ENCODE measurements around the gene ADRA2B. TPM values are rescaled to one million over a fixed set of nuclear protein-coding genes. Genes with fewer than 3 reads are reported as not detected.

The ADRA2B gene
- total RNA-seq, 1 donor = under 0.01 TPM

- H3K27me3 ChIP-seq (ENCODE audit: insufficient read depth, low read length) = peaks cover 13% of the 10 kb centered on the region
- no peaks in the 10 kb centered on the region for H3K4me1 ChIP-seq (ENCODE audit: insufficient read depth, low read length)
- no peak overlapping the region for H2AFZ ChIP-seq (ENCODE audit: low read length)
- H3K4me2 ChIP-seq (ENCODE audit: insufficient read depth, low read length) = no peak overlapping the region
- no peaks in the 10 kb centered on the region for H3K36me3 ChIP-seq (ENCODE audit: insufficient read depth, low read length)
- no peaks in the 10 kb centered on the region for H4K20me1 ChIP-seq (ENCODE audit: insufficient read depth, low read length)
- DNase-seq (ENCODE audit: insufficient read length, low spot score, missing footprints) = no peak
- H3K9me3 ChIP-seq (ENCODE audit: low read depth, low read length) = no peaks in the 10 kb centered on the region
- H3K4me3 ChIP-seq (ENCODE audit: insufficient read depth, low read length) = no peak overlapping the region
- H3K79me2 ChIP-seq (ENCODE audit: insufficient read depth, low read length) = no peaks in the 10 kb centered on the region
- H3K27ac ChIP-seq (ENCODE audit: low read depth, low read length) = no peak overlapping the region
- no peak for TF ChIP-seq CTCF (IDR thresholded peaks at IDR 0.05; ENCODE audit: extremely low read depth, low read depth, low read length)
Measured at GRCh38 chr2:96128456-96128855, 12.1 kb upstream of the ADRA2B start.

- no peak for DNase-seq (ENCODE audit: insufficient read length, low spot score, missing footprints)
- Histone ChIP-seq H2AFZ (ENCODE audit: low read length) (no peak overlapping the region), H3K4me1 (ENCODE audit: insufficient read depth, low read length) (no peaks in the 10 kb centered on the region), H3K36me3 (ENCODE audit: insufficient read depth, low read length) (no peaks in the 10 kb centered on the region), H4K20me1 (ENCODE audit: insufficient read depth, low read length) (no peaks in the 10 kb centered on the region), H3K79me2 (ENCODE audit: insufficient read depth, low read length) (no peaks in the 10 kb centered on the region), H3K27me3 (ENCODE audit: insufficient read depth, low read length) (peaks cover 30% of the 10 kb centered on the region), H3K9me3 (ENCODE audit: low read depth, low read length) (no peaks in the 10 kb centered on the region), H3K27ac (ENCODE audit: low read depth, low read length) (no peak overlapping the region), H3K4me3 (ENCODE audit: insufficient read depth, low read length) (no peak overlapping the region), H3K4me2 (ENCODE audit: insufficient read depth, low read length) (no peak overlapping the region)
- TF ChIP-seq CTCF (IDR thresholded peaks at IDR 0.05; ENCODE audit: extremely low read depth, low read depth, low read length) = no peak
Measured at GRCh38 chr2:96124406-96125265, 8.3 kb upstream of the ADRA2B start.

- no peaks in the 10 kb centered on the region for H3K4me1 ChIP-seq (ENCODE audit: insufficient read depth, low read length)
- DNase-seq (ENCODE audit: insufficient read length, low spot score, missing footprints) = no peak
- no peaks in the 10 kb centered on the region for H3K79me2 ChIP-seq (ENCODE audit: insufficient read depth, low read length)
- no peaks in the 10 kb centered on the region for H4K20me1 ChIP-seq (ENCODE audit: insufficient read depth, low read length)
- no peaks in the 10 kb centered on the region for H3K36me3 ChIP-seq (ENCODE audit: insufficient read depth, low read length)
- H3K9me3 ChIP-seq (ENCODE audit: low read depth, low read length) = no peaks in the 10 kb centered on the region
- no peak overlapping the region for H2AFZ ChIP-seq (ENCODE audit: low read length)
- H3K4me3 ChIP-seq (ENCODE audit: insufficient read depth, low read length) = no peak overlapping the region
- H3K27me3 ChIP-seq (ENCODE audit: insufficient read depth, low read length) = peaks cover 37% of the 10 kb centered on the region
- H3K27ac ChIP-seq (ENCODE audit: low read depth, low read length) = no peak overlapping the region
- TF ChIP-seq CTCF (IDR thresholded peaks at IDR 0.05; ENCODE audit: extremely low read depth, low read depth, low read length) = no peak
- no peak overlapping the region for H3K4me2 ChIP-seq (ENCODE audit: insufficient read depth, low read length)
Measured at GRCh38 chr2:96123936-96124335, 7.6 kb upstream of the ADRA2B start.

- peaks cover 43% of the 10 kb centered on the region for H3K27me3 ChIP-seq (ENCODE audit: insufficient read depth, low read length)
- H3K4me2 ChIP-seq (ENCODE audit: insufficient read depth, low read length) = no peak overlapping the region
- H3K27ac ChIP-seq (ENCODE audit: low read depth, low read length) = no peak overlapping the region
- H3K4me3 ChIP-seq (ENCODE audit: insufficient read depth, low read length) = no peak overlapping the region
- no peak for TF ChIP-seq CTCF (IDR thresholded peaks at IDR 0.05; ENCODE audit: extremely low read depth, low read depth, low read length)
- H4K20me1 ChIP-seq (ENCODE audit: insufficient read depth, low read length) = no peaks in the 10 kb centered on the region
- no peak overlapping the region for H2AFZ ChIP-seq (ENCODE audit: low read length)
- no peaks in the 10 kb centered on the region for H3K36me3 ChIP-seq (ENCODE audit: insufficient read depth, low read length)
- DNase-seq (ENCODE audit: insufficient read length, low spot score, missing footprints) = no peak
- H3K79me2 ChIP-seq (ENCODE audit: insufficient read depth, low read length) = no peaks in the 10 kb centered on the region
- H3K4me1 ChIP-seq (ENCODE audit: insufficient read depth, low read length) = no peaks in the 10 kb centered on the region
- no peaks in the 10 kb centered on the region for H3K9me3 ChIP-seq (ENCODE audit: low read depth, low read length)
Measured at GRCh38 chr2:96123290-96123689, 6.9 kb upstream of the ADRA2B start.

All from osteoblast (primary cell).